HEK293T (cell line): Measurements from ENCODE around the gene NDUFAF5.

ENCODE experiments used
- BHLHE40 ChIP-seq: fragments of 450-650 bp; IDR thresholded peaks from 2 replicates; pipeline ENCODE4 v1.6.1; 2016; ENCODE audit warnings: mild to moderate bottlenecking, moderate library complexity, borderline replicate concordance
- CTBP1 ChIP-seq: fragments of 450-650 bp; IDR thresholded peaks from 2 replicates; pipeline ENCODE4 v1.6.1; 2016; ENCODE audit warnings: borderline replicate concordance
- SP1 ChIP-seq: fragments of 450-650 bp; IDR thresholded peaks from 2 replicates; pipeline ENCODE4 v1.6.1; 2017

- no peak for TF ChIP-seq CTBP1
- TF ChIP-seq BHLHE40, result no peak
- TF ChIP-seq SP1, result no peak
These were observed 1.3 kb upstream of the NDUFAF5 start for GRCh38 chr20:13783528-13783927.
